ENCODE data around the gene RACGAP1.

DNA sequence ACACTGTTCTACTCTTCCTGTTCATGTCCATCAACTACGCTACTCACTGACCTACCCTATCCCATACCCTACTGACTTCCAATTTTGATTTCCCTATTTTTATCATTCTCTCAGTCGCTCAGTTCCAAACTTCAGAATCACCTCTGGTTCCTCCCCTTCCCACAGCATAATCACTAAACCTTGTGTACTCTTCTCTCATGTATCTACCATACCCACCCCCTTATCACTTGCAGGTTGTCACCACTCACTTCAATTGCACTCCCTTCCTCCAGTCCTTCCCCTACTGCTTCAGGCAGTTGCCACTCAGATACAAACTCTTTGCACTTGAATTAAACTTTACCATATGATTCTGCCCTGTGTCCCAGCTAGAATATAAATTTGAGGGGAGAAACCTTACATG, 6.3 kb downstream of the RACGAP1 start:
- no peak for TF ChIP-seq POLR2A (IDR thresholded peaks at IDR 0.05; ENCODE audit: low read length)
- TF ChIP-seq GATA1 (IDR thresholded peaks at IDR 0.05; ENCODE audit: low read depth, low read length): no peak
